Cardiac septum (tissue), 1 donor: ENCODE data around the gene MDH1B. TPM values are rescaled to one million over a fixed set of nuclear protein-coding genes. Genes with fewer than 3 reads are reported as not detected.

Experiments
- DNase-seq: peaks from one replicate; pipeline ENCODE4 v3.0.0-alpha.2; 2020; ENCODE audit warnings: low spot score
- intact Hi-C: fragments of 100-400 bp; cut with DNase I; formaldehyde crosslinking; loops from one replicate; pipeline ENCODE4 v1.14.0; 2022
- microRNA-seq: library from miRNA; unstranded; fragments of <30 nt; microRNA quantifications from one replicate; pipeline ENCODE4 v1.2.0, GENCODE V29; 2020
- total RNA-seq: library from RNA; stranded (reverse); fragmentation: NEBNext Ultra II Directional; extraction: Animal tissue kit (Norgen Biotek cat#: 25700); gene quantifications from one replicate; pipeline ENCODE4 v1.2.1, GENCODE V29; 2021
- donor health status: DM: no; HTN: no; CAD: no.

MDH1B gene
- total RNA-seq, 1 donor from 2014 or later, result 1.3 TPM

DNA sequence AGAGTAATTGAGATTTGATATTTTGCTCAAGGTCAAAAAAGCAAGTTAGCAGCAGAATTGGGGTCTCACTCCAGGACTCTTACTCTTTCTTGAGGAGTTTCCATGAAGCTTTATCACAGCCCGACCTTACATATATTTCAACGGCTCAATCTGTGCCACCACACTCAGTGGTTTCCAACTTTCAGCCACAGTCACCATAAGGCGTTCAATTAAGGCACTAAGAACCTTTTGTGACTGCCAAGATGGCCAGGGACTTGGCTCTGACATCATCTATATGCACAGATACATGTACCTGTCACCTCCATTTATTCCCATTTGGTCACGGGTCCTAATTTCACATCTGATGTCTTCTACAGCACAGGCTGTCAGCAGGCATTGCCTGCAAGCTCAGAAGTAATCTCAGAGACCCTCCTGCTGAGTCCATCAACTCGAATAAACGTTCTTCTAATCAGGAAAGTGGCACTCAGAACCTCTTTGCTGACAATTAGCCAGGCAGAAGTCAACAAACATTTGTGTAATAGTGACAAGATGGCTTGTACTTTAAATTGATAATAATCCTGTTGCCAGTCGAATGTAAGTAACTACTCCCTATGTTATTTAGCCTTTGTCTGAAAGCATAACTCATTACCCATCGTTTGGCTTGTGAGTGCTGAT, 63.0 kb downstream of the MDH1B start:
- DNase-seq, result no peak
- intact Hi-C loops, result no loop called here

DNA sequence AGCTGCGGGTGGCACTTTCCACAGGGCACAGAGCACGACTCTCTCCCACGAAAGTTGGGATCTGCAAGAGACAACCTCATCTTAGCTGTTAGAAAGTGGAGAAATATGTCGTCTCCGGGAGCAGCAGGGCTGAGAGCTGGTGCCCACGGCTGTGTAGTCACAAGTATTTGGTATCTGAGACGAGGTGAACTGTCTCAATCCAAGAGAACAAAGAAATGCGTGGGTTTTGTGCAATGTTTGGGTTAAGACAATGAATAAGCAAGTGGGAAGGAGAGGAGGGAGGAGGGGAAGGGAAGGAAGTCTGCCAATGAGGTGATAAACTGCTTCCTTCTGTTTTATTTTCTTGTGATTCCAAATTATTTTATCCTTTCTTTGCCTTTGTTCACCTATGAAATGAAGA, 65.0 kb downstream of the MDH1B start:
- intact Hi-C loops, result no loop called here

DNA sequence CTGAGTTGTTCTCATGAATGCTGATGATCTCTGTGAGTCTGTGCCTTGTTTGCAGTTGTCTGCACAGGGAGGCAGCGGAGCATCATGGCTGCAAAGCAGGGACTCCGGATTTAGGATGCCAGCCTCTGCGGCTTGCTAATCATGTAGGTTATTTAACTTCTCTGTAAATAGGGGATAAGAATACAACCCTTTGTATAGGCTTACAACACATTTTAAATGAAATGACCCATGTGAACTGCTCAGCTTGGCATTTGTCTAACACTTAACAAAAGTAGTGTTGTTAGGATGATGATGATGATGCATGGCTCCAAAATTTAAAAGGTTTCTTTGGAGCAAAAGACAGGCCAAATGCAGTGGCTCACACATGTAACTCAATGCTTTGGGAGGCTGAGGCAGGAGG, 66.3 kb downstream of the MDH1B start:
- no peak for DNase-seq
- intact Hi-C loops, result loop anchor here (10.0 kb wide), 1 partner anchor 1036 kb away; no protein-coding TSS in a partner anchor

More for the DNA sequence above, 65.0 kb downstream of the MDH1B start:
- DNase-seq, result no peak

GRCh38 chr2:206696910-206697309, 68.2 kb downstream of the MDH1B start:
- intact Hi-C loops, result loop anchor here (10.0 kb wide), 1 partner anchor 1038 kb away; no protein-coding TSS in a partner anchor

DNA sequence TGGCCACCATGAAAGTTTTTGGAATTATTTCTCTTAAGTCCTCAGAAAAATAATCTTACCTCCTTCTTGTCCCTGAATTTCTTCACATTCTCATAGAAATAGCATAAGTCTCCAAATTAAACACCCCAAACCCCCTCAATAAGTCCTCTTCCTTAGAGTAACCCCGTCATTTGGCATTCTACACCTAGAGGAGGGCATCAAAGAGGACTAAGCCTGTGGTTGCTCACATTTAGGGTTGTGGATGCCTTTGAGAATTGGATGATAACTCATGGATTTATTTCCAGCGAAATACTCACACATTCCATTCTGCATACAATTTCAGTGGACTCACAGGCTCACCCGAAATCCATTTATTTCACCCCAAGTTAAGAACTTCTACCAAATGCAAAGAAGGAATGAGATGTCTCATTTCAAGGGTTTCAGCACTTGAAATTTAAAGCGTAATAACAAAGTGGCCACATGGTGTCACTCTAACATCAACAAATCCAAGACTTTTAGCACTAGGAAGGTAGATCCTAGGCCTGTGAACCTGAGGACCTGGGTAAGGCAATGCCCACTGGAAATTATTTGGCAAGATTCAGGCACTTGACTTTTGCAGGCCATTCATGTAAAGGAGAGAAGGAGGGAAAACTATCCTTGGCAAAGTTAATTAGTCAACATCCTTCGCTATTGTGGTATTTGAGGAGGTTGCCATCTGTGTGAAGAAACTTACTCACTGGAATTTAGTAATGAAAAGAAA, 71.6 kb downstream of the MDH1B start:
- DNase-seq, result no peak
- intact Hi-C loops, result loop anchor here (2.0 to 10.0 kb wide), 3 partner anchors 89 to 1041 kb away; no protein-coding TSS in a partner anchor

More at GRCh38 chr2:206696910-206697309, 68.2 kb downstream of the MDH1B start:
- no peak for DNase-seq

GRCh38 chr2:206692971-206693370, 72.2 kb downstream of the MDH1B start:
- intact Hi-C loops, result loop anchor here (2.0 to 10.0 kb wide), 3 partner anchors 90 to 1042 kb away; no protein-coding TSS in a partner anchor
- DNase-seq, result no peak

DNA sequence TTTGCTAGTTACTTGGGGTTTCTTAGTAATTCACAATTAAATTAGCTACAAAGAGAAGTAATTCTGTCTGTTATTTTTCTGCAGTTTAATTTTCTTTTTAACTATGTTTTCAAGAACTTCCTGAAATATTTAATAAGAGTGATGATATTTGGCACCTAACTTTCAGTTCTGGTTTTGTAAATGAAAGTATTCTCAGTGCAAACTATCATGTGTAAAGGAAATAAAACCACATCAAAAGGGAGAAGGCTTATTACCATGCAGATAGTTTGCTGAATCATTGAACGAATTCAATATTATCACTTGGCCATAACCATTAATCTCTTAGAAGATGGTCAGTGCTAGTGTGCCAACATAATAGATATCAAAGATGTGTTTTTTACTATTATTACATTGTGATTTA, 76.1 kb downstream of the MDH1B start:
- no peak for DNase-seq
- intact Hi-C loops, result no loop called here

DNA sequence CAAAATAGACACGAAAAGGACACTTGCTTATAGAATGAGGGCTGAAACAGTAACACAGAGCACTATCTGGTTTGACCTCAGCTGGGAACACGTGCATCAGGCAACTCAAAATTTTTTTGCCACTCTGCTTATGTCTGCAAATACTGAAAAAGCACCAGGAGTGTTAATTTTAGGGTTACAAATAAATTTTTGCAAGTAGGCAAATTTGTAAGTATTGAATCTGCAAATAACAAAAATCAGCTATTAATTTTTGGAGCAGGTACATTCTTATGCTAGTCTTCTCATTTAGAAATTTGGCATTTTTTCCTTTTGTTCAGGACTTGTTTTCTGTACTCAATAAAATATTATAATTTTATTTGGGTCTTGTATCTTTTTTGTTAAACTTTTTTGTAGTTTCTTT, 76.7 kb downstream of the MDH1B start:
- intact Hi-C loops, result no loop called here

More for the DNA sequence above, 76.7 kb downstream of the MDH1B start:
- DNase-seq, result no peak

Small RNA genes within 50 kb of the gene (microRNA-seq; reads per million reads assigned to microRNA genes)
- gene MIR3130-1, result not detected
- gene MIR3130-2, result not detected

Other genes starting within 250 kb of the MDH1B start
- 1.9 TPM for gene FAM237A, start 122.8 kb downstream of the MDH1B start, total RNA-seq
- not detected for gene DYTN, start 46.9 kb downstream of the MDH1B start, total RNA-seq
- 32.3 TPM for gene FASTKD2, start 278 bp upstream of the MDH1B start, total RNA-seq
- gene CPO, start 174.2 kb upstream of the MDH1B start, total RNA-seq, result not detected